SH-SY5Y (cell line): ENCODE measurements around the gene ANXA1.

ENCODE experiments used
- GATA2 ChIP-seq: IDR thresholded peaks from 2 replicates; pipeline ENCODE4 v1.6.1; 2011; ENCODE audit warnings: mild to moderate bottlenecking, low read depth, low read length
- GATA3 ChIP-seq: IDR thresholded peaks from 2 replicates; pipeline ENCODE4 v1.6.1; 2011; ENCODE audit warnings: low read depth, mild to moderate bottlenecking, low read length, moderate library complexity

GRCh38 chr9:73121375-73121935 lies 30.2 kb upstream of the ANXA1 start:
- TF ChIP-seq GATA2 (no peak), GATA3 (no peak)
